GM10266 (cell line): ENCODE data around the gene HLCS.

ENCODE experiments used
- DNase-seq: peaks from one replicate; pipeline ENCODE4 v3.0.0; 2012; ENCODE audit errors: extremely low spot score
- CTCF ChIP-seq: IDR thresholded peaks from 2 replicates; pipeline ENCODE4 v1.5.1; 2012; ENCODE audit warnings: mild to moderate bottlenecking, low read depth; ENCODE audit not compliant: control insufficient read depth, insufficient read depth; ENCODE audit errors: missing control alignments

HLCS gene

GRCh38 chr21:36841866-36842265 is 124.6 kb downstream of the HLCS start:
- DNase-seq = no peak
- TF ChIP-seq CTCF = no peak

DNA sequence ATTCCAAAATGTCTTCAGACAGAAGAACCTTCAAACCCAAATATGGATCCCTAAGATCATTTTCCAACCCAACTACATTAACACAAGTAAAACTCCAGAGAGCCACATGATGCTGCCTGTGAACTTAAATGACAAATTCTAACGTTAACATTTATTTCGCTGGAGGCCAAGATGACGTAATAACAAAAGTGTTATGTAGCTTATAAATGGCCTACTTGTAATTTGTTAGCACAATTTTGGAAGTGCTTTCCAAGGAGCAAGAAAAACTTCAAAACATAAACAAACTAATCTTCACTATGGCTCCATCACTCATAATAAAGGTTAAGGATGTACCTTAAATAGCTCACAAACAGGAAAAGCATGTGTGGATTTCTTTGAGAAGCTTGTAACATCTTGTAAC is 126.7 kb downstream of the HLCS start:
- DNase-seq = no peak
- no peak for TF ChIP-seq CTCF

DNA sequence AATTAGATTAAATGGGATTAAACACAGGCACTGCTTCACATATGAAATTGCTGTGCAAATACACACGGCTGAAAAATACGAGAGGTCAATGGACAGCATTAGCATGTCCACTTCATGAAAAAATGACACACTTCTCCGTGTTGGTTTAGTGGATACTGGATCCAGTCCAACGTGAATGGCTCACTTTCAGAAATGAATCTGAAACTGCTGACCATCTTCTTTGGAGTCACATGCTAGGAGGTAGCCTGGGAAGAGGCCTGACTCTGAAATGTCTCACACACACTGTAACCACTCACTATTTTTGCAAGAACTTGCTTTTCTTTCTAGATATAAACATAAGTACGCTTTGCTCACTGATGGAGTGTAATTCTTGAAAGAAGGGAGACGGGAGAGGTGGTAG is 127.3 kb downstream of the HLCS start:
- no peak for DNase-seq
- TF ChIP-seq CTCF = no peak

DNA sequence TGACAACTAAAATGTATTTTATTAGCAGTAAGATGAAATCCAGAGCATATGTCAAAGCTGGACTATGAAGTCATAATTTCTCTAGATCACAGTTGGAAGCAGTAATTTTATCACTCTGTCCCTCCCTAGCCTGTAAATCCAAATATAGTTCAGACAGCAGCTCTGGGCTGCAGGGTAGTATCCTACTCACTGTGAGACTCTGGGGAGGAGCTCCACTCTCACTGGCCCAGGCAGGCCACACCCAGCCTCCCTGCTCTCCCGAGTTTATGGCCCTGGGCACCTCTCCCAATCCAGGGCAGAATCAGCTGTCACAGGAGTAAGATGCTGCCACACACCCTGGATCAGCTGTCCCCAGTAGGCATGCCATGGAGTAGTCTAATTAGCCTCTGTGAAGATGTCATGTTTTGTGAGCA is 131.1 kb downstream of the HLCS start:
- DNase-seq = no peak
- TF ChIP-seq CTCF = no peak

DNA sequence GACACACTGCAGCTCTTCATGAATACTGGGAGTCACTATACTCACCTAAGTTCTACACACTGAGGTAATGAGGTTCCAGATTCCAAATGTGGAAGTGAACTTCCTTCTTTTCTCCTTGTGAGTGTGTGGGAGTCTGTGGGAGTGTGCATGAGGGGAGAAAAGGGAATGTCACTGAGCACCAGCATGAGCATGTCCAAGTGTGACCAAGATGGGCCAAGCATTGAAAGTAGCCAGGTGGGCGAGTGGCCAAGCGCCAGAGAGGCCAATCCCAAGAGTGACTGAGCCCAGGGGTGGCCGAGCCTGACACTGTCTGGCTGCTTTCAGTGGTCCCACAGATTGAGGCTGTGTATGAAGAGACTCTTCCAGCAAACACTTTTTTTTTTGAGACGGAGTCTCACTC is 132.3 kb downstream of the HLCS start:
- no peak for TF ChIP-seq CTCF
- no peak for DNase-seq

DNA sequence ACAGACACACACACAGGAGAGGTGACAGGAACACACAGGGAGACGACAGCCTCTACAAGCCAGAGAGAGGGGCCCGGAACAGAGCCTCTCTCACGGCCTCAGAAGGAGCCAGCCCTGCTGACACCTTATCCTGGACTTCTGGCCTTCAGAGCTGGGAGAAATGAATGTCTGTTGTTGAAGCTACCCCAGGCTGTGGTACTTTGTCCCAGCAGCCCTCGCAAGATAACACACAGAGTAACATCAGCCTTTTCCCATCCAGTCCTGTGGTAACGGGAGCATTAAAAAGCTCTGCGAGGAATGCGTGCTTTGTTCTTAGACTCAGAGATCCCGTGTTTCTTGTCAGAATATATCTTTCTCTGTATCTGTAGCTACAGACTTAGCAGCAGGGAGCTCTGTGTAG is 136.4 kb downstream of the HLCS start:
- no peak for TF ChIP-seq CTCF
- no peak for DNase-seq

GRCh38 chr21:36828891-36829515 is 137.5 kb downstream of the HLCS start:
- DNase-seq = no peak
- no peak for TF ChIP-seq CTCF
